Measurements from ENCODE around the gene GPATCH1.
"Not testable (repeated sequence)": the region's sequence is repeated elsewhere in the genome, so short reads cannot be mapped to it uniquely, and the experiment has no call there.

Gene GPATCH1

GRCh38 chr19:33080761-33081681 lies at the start of gene GPATCH1:
GPATCH1 (plus strand) TSS chr19:33081181; CDS start chr19:33081194, 13 bp downstream.
- DNase-seq = peak; percentile 78

GRCh38 chr19:33032218-33032781 lies 48.7 kb upstream of the GPATCH1 start:
- DNase-seq = no peak

- no peak for DNase-seq
These were observed 45.5 kb upstream of the GPATCH1 start for GRCh38 chr19:33035461-33035860.

GRCh38 chr19:33036370-33037167 lies 44.4 kb upstream of the GPATCH1 start:
- not testable (repeated sequence) for DNase-seq

GRCh38 chr19:33037168-33038025 lies 43.6 kb upstream of the GPATCH1 start:
- DNase-seq = not testable (repeated sequence)

GRCh38 chr19:33039108-33039599 lies 41.8 kb upstream of the GPATCH1 start:
- no peak for DNase-seq

- DNase-seq = no peak
These were observed 41.2 kb upstream of the GPATCH1 start for GRCh38 chr19:33039815-33040214.

GRCh38 chr19:33040994-33041827 lies 39.8 kb upstream of the GPATCH1 start:
- DNase-seq = no peak

- DNase-seq = not testable (repeated sequence)
These were observed 39.2 kb upstream of the GPATCH1 start for GRCh38 chr19:33041828-33042160.

- DNase-seq = no peak
These were observed 33.6 kb upstream of the GPATCH1 start for GRCh38 chr19:33047422-33047821.

GRCh38 chr19:33048806-33049676 lies 31.9 kb upstream of the GPATCH1 start:
- no peak for DNase-seq

GRCh38 chr19:33050110-33050509 lies 30.9 kb upstream of the GPATCH1 start:
- DNase-seq = no peak

GRCh38 chr19:33052352-33052972 lies 28.5 kb upstream of the GPATCH1 start:
- no peak for DNase-seq

- DNase-seq = no peak
These were observed 26.4 kb upstream of the GPATCH1 start for GRCh38 chr19:33054623-33055022.

- DNase-seq = no peak
These were observed 25.3 kb upstream of the GPATCH1 start for GRCh38 chr19:33055718-33056117.

GRCh38 chr19:33060586-33060985 lies 20.4 kb upstream of the GPATCH1 start:
- no peak for DNase-seq

- DNase-seq = no peak
These were observed 18.1 kb upstream of the GPATCH1 start for GRCh38 chr19:33062902-33063301.

- DNase-seq = no peak
These were observed 17.6 kb upstream of the GPATCH1 start for GRCh38 chr19:33063356-33063752.

- DNase-seq = no peak
These were observed 17.1 kb upstream of the GPATCH1 start for GRCh38 chr19:33063753-33064457.
